ENCODE results near the gene ZBTB39.

The ZBTB39 gene

GRCh38 chr12:57042695-57043094 is 36.3 kb upstream of the ZBTB39 start:
- no peak overlapping the region for H3K4me3 ChIP-seq (replicated peaks; ENCODE audit: low read depth, low read length)
- no peak for DNase-seq (ENCODE audit: extremely low read depth, low read depth)
- TF ChIP-seq CTCF (IDR thresholded peaks at IDR 0.05; ENCODE audit: low read depth, low read length, missing control alignments): no peak

GRCh38 chr12:57040750-57041149 is 34.4 kb upstream of the ZBTB39 start:
- DNase-seq (ENCODE audit: extremely low read depth, low read depth): no peak
- no peak for TF ChIP-seq CTCF (IDR thresholded peaks at IDR 0.05; ENCODE audit: low read depth, low read length, missing control alignments)
- H3K4me3 ChIP-seq (replicated peaks; ENCODE audit: low read depth, low read length): no peak overlapping the region

GRCh38 chr12:57040211-57040610 is 33.9 kb upstream of the ZBTB39 start:
- H3K4me3 ChIP-seq (replicated peaks; ENCODE audit: low read depth, low read length): no peak overlapping the region
- DNase-seq (ENCODE audit: extremely low read depth, low read depth): no peak
- TF ChIP-seq CTCF (IDR thresholded peaks at IDR 0.05; ENCODE audit: low read depth, low read length, missing control alignments): no peak

GRCh38 chr12:57039016-57039798 is 32.9 kb upstream of the ZBTB39 start:
- DNase-seq (ENCODE audit: extremely low read depth, low read depth): no peak

GRCh38 chr12:57037264-57037663 is 30.9 kb upstream of the ZBTB39 start:
- no peak for DNase-seq (ENCODE audit: extremely low read depth, low read depth)
- no peak for TF ChIP-seq CTCF (IDR thresholded peaks at IDR 0.05; ENCODE audit: low read depth, low read length, missing control alignments)
- no peak overlapping the region for H3K4me3 ChIP-seq (replicated peaks; ENCODE audit: low read depth, low read length)

More at GRCh38 chr12:57039016-57039798, 32.9 kb upstream of the ZBTB39 start:
- no peak for TF ChIP-seq CTCF (IDR thresholded peaks at IDR 0.05; ENCODE audit: low read depth, low read length, missing control alignments)
- H3K4me3 ChIP-seq (replicated peaks; ENCODE audit: low read depth, low read length): no peak overlapping the region

- no peak overlapping the region for H3K4me3 ChIP-seq (replicated peaks; ENCODE audit: low read depth, low read length)
- no peak for DNase-seq (ENCODE audit: extremely low read depth, low read depth)
- TF ChIP-seq CTCF (IDR thresholded peaks at IDR 0.05; ENCODE audit: low read depth, low read length, missing control alignments): no peak
These were observed 27.1 kb upstream of the ZBTB39 start for GRCh38 chr12:57033431-57033830.

GRCh38 chr12:57031789-57032188 is 25.4 kb upstream of the ZBTB39 start:
- no peak for DNase-seq (ENCODE audit: extremely low read depth, low read depth)
- TF ChIP-seq CTCF (IDR thresholded peaks at IDR 0.05; ENCODE audit: low read depth, low read length, missing control alignments): no peak
- no peak overlapping the region for H3K4me3 ChIP-seq (replicated peaks; ENCODE audit: low read depth, low read length)

Data from HFF-Myc (cell line).